T47D (cell line): ENCODE results near the gene FAM187B.
"Not testable (repeated sequence)": the region's sequence is repeated elsewhere in the genome, so short reads cannot be mapped to it uniquely, and the experiment has no call there.

Source experiments
- DNase-seq, 2 experiments: peaks; one replicate each; pipeline versions ENCODE4 v3.0.0 to v3.0.0-alpha.2; 2011 to 2012; ENCODE audit warnings: low read depth in 1 of 2, low spot score in 1 of 2
- JUND ChIP-seq: IDR thresholded peaks from 2 replicates; pipeline ENCODE4 v1.6.1; 2012; ENCODE audit warnings: low read depth
- in situ Hi-C: cut with HindIII; loops from 2 replicates; pipeline ENCODE4 v1.10.0; 2016; ENCODE audit warnings: low sequenced_read_pairs, low pct_unique_long_range_greater_than_20kb

Gene FAM187B

GRCh38 chr19:35222373-35223015 lies 6.0 kb downstream of the FAM187B start:
- TF ChIP-seq JUND: no peak
- in situ Hi-C loops: no loop called here

GRCh38 chr19:35220973-35221590 lies 7.5 kb downstream of the FAM187B start:
- DNase-seq, in situ Hi-C loops: not testable (repeated sequence)

More at GRCh38 chr19:35222373-35223015, 6.0 kb downstream of the FAM187B start:
- DNase-seq: no peak

GRCh38 chr19:35220315-35220921 lies 8.1 kb downstream of the FAM187B start:
- DNase-seq: no peak
- no peak for TF ChIP-seq JUND
- in situ Hi-C loops: no loop called here

- no peak for TF ChIP-seq JUND
- DNase-seq: no peak
- in situ Hi-C loops: no loop called here
These were observed 9.5 kb downstream of the FAM187B start for GRCh38 chr19:35219008-35219407.

- DNase-seq: no peak
These were observed 10.9 kb downstream of the FAM187B start for GRCh38 chr19:35217649-35217990.

GRCh38 chr19:35216833-35217648 lies 11.5 kb downstream of the FAM187B start:
- peak in 1 of 2 experiments; percentile 66 for DNase-seq
- no peak for TF ChIP-seq JUND
- in situ Hi-C loops: no loop called here

More at GRCh38 chr19:35217649-35217990, 10.9 kb downstream of the FAM187B start:
- in situ Hi-C loops: no loop called here
- TF ChIP-seq JUND: no peak

GRCh38 chr19:35216016-35216832 lies 12.3 kb downstream of the FAM187B start:
- no peak for DNase-seq
- no peak for TF ChIP-seq JUND
- in situ Hi-C loops: no loop called here

- in situ Hi-C loops: no loop called here
- no peak for DNase-seq
- no peak for TF ChIP-seq JUND
These were observed 13.6 kb downstream of the FAM187B start for GRCh38 chr19:35214766-35215422.

- DNase-seq: peak in 1 of 2 experiments; percentile 42
- TF ChIP-seq JUND: no peak
- in situ Hi-C loops: no loop called here
These were observed 14.6 kb downstream of the FAM187B start for GRCh38 chr19:35213663-35214632.

- DNase-seq: no peak
- in situ Hi-C loops: no loop called here
- TF ChIP-seq JUND: no peak
These were observed 16.3 kb downstream of the FAM187B start for GRCh38 chr19:35212241-35212640.
